ENCODE results near the gene NPAS3. TPM values are rescaled to one million over a fixed set of nuclear protein-coding genes. Genes with fewer than 3 reads are reported as not detected.

NPAS3 gene
- total and polyA plus RNA-seq, 2 of the 8 experiments (the other 6 are each of a cell fraction or from before 2014, with no cell fraction given) = 0.11 to 0.60 TPM

- no peak for TF ChIP-seq MAX (IDR thresholded peaks at IDR 0.05)
- TF ChIP-seq HDAC6 (IDR thresholded peaks at IDR 0.05; ENCODE audit: low read depth, low read length) = no peak
- no peak for TF ChIP-seq TAF1 (IDR thresholded peaks at IDR 0.05; ENCODE audit: low read depth, low read length)
- no peak for TF ChIP-seq SP4 (IDR thresholded peaks at IDR 0.05; ENCODE audit: low read length)
- TF ChIP-seq EZH2 (IDR thresholded peaks at IDR 0.05; ENCODE audit: low read depth, low read length, severe bottlenecking) = no peak
- TF ChIP-seq CREB1 (IDR thresholded peaks at IDR 0.05) = no peak
- no peak for TF ChIP-seq SRF (IDR thresholded peaks at IDR 0.05; ENCODE audit: low read depth, low read length)
- no peak for TF ChIP-seq BCL11A (IDR thresholded peaks at IDR 0.05; ENCODE audit: low read depth in 2 of 2, low read length in 2 of 2)
These were observed 896.0 kb downstream of the NPAS3 start (continued) for GRCh38 chr14:33834466-33835260.

All from H1 (cell line).